LNCaP clone FGC (cell line): Measurements from ENCODE around the gene MROH8.
"Not testable (repeated sequence)": the region's sequence is repeated elsewhere in the genome, so short reads cannot be mapped to it uniquely, and the experiment has no call there.

Source experiments
- DNase-seq: peaks from one replicate; pipeline ENCODE4 v3.0.0-alpha.2; 2011; ENCODE audit warnings: low read depth
- H3K4me3 ChIP-seq: 2 replicates; pipeline ENCODE4 v1.5.1; 2011; ENCODE audit warnings: mild to moderate bottlenecking, low read depth, low read length, control low read depth
- TF ChIP-seq, protein P1 (sequence below): IDR thresholded peaks from 2 replicates; pipeline ENCODE4 v1.5.1; 2012; ENCODE audit warnings: mild to moderate bottlenecking; ENCODE audit not compliant: control insufficient read depth, insufficient read depth; ENCODE audit errors: extremely low read depth

MROH8 gene

DNA sequence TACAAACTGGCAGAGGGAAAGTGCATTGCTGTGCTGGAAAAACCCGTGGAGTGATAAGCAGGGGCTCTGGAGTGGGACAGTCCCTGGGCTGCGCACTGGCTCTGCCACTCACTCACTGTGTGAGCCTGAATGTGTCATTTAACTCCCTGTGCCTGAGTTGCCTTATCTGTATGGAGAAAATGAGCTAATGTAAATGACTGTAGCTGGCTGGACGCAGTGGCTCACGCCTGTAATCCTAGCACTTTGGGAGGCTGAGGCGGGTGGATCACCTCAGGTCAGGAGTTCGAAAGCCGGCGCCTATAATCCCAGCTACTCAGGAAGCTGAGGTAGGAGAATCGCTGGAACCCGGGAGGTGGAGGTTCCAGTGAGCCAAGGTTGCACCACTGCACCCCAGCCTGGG, 18.7 kb downstream of the MROH8 start:
- TF ChIP-seq, protein P1, sequence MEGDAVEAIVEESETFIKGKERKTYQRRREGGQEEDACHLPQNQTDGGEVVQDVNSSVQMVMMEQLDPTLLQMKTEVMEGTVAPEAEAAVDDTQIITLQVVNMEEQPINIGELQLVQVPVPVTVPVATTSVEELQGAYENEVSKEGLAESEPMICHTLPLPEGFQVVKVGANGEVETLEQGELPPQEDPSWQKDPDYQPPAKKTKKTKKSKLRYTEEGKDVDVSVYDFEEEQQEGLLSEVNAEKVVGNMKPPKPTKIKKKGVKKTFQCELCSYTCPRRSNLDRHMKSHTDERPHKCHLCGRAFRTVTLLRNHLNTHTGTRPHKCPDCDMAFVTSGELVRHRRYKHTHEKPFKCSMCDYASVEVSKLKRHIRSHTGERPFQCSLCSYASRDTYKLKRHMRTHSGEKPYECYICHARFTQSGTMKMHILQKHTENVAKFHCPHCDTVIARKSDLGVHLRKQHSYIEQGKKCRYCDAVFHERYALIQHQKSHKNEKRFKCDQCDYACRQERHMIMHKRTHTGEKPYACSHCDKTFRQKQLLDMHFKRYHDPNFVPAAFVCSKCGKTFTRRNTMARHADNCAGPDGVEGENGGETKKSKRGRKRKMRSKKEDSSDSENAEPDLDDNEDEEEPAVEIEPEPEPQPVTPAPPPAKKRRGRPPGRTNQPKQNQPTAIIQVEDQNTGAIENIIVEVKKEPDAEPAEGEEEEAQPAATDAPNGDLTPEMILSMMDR = no peak
- no peak for DNase-seq

DNA sequence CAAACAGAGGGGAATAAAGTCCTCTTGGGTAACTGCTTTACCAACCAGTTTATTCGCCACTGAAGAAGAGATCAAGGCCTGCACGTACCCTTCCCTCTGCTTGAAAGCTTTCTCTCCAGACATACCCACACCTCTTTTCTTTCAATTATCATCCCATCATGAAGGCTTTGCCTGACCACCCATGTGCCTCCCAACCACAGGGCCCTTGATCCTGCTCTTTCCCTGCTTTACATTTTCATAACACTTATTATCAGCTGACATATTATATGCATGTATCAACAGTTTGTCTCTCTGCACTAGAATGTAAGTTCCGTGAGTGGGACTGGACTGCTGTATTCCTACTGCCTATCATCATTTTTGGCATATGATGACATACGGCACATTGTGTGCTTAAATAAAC, 21.1 kb downstream of the MROH8 start:
- TF ChIP-seq, protein P1 = no peak
- DNase-seq = no peak
- H3K4me3 ChIP-seq = no peak overlapping the region

More for the DNA sequence above, 18.7 kb downstream of the MROH8 start:
- H3K4me3 ChIP-seq = no peak overlapping the region

DNA sequence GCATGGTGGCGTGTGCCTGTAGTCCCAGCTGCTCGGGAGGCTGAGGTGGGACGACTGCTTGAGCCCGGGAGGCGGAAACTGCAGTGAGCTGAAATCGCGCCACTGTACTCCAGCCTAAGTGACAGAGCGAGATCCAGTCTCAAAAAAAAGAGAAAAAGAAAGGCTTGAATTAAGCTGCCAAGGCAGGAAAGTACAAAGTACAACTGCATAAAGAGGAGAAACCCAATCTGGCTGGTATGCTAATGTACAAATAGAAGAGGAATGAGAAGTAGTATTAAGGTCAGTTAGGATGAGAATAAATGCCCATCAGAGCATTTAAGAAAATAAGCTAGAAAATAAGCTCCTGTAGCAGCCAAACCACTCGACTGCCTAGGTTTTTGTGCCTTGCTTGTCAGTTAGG, 23.4 kb downstream of the MROH8 start:
- H3K4me3 ChIP-seq = no peak overlapping the region
- DNase-seq = no peak
- TF ChIP-seq, protein P1 = no peak

DNA sequence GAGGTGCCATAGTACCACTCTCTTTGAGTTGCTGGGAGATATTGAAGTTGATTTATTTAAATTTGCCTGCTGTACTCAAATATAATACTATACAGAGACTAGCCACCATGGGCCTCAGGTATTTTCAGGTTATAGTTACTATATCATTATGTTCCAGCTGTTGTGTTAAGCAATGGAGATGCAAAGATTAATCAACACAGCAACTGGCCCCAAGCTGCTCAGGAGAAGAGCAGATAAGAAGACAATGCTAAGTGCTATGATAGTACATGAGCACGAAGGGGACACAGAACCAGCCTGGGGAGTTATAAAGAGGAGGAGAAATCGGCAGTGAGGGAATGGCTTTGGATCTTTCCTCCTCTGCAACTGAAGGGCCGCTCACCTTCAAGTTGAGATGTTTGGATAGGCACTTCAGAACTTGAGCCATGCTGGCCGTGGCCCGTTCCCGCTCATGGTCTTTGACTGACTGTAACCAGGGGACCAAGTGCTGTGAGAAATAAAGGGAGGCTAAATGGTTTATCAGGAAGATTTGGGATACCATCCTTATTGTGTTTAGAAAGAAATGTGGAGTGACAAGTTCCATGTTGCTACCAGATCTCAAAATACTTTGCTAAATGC, 24.6 kb downstream of the MROH8 start:
- no peak overlapping the region for H3K4me3 ChIP-seq
- no peak for DNase-seq
- TF ChIP-seq, protein P1 = no peak

DNA sequence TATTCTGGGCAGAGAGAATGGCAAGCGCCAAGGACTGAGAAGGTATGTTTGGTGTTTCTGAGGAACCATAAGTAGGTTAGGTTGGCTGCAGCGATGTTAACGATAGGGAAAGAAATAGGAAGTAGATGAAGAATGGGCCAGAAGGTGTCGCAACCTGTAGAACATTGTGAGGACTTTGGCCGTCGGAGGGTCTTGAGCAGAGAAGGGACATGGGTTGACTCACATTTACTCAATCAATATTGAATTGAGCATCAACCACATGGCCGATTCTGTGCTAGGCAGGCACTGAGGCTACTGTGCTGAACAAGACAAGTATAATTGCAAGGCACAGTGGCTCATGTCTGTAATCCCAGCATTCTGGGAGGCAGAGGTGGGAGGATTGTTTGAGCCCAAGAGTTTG, 27.1 kb downstream of the MROH8 start:
- TF ChIP-seq, protein P1 = no peak
- DNase-seq = no peak
- no peak overlapping the region for H3K4me3 ChIP-seq

DNA sequence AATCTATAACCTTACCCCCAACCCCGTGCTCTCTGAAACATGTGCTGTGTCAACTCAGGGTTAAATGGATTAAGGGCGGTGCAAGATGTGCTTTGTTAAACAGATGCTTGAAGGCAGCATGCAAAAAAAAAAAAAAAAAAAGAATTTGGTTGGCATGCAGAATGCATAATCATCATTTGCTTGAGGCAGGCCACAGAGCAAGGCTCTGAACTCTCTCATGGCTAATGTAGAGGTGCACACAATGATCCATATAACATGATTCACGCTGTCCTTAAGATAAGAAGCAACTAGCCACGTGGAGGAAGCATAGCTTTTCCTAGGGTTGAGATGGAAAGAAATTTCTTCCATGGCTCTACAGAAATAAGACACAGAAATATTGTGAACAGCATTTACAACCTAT, 27.8 kb downstream of the MROH8 start:
- DNase-seq = no peak
- TF ChIP-seq, protein P1 = no peak
- no peak overlapping the region for H3K4me3 ChIP-seq

DNA sequence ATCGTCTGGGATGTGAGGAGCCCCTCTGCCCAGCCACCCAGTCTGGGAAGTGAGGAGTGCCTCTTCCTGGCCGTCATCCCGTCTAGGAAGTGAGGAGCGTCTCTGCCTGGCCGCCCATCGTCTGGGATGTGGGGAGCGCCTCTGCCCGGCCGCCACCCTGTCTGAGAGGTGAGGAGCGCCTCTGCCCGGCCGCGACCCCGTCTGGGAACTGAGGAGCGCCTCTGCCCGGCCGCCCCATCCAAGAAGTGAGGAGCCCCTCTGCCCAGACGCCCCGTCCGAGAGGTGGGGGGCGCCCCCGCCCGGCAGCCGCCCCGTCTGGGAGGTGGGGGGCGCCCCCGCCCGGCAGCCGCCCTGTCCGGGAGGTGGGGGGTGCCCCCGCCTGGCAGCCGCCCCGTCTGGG, 28.5 kb downstream of the MROH8 start:
- DNase-seq = not testable (repeated sequence)

More for the DNA sequence above, 28.5 kb downstream of the MROH8 start:
- not testable (repeated sequence) for H3K4me3 ChIP-seq
